HepG2 (cell line): ENCODE results near the gene NRL. TPM values are rescaled to one million over a fixed set of nuclear protein-coding genes. Genes with fewer than 3 reads are reported as not detected.

Experiments
- BRCA1 ChIP-seq: sonication (generic); formaldehyde crosslinking; IDR thresholded peaks from 2 replicates; pipeline ENCODE4 v1.4.0; 2020; ENCODE audit warnings: missing genetic modification reagents
- CBX1 ChIP-seq: IDR thresholded peaks from one replicate; pipeline ENCODE4 v1.6.1; 2016; ENCODE audit warnings: antibody characterized with exemption, low read depth
- CC2D1A ChIP-seq: sonication (generic); formaldehyde crosslinking; IDR thresholded peaks from 2 replicates; pipeline ENCODE4 v1.8.1; 2023; ENCODE audit warnings: mild to moderate bottlenecking, missing genetic modification reagents
- DR1 ChIP-seq: sonication (generic); formaldehyde crosslinking; IDR thresholded peaks from 2 replicates; pipeline ENCODE4 v1.8.0; 2021; ENCODE audit warnings: mild to moderate bottlenecking, missing genetic modification reagents, inconsistent platforms
- ELK4 ChIP-seq: sonication (generic); formaldehyde crosslinking; IDR thresholded peaks from 2 replicates; pipeline ENCODE4 v1.9.0; 2021; ENCODE audit warnings: missing genetic modification reagents, borderline replicate concordance
- KAT7 ChIP-seq: IDR thresholded peaks from 2 replicates; pipeline ENCODE4 v1.6.1; 2018; ENCODE audit warnings: borderline replicate concordance, missing compliant biosample characterization
- KDM1A ChIP-seq: IDR thresholded peaks from 2 replicates; pipeline ENCODE4 v1.6.1; 2016; ENCODE audit warnings: missing compliant biosample characterization
- KLF12 ChIP-seq: sonication (generic); formaldehyde crosslinking; IDR thresholded peaks from 2 replicates; pipeline ENCODE4 v1.4.0; 2020; ENCODE audit warnings: missing genetic modification reagents, borderline replicate concordance
- KLF15 ChIP-seq: sonication (generic); formaldehyde crosslinking; IDR thresholded peaks from 2 replicates; pipeline ENCODE4 v1.8.1; 2023; ENCODE audit warnings: borderline replicate concordance, mild to moderate bottlenecking, inconsistent platforms, missing genetic modification reagents, mixed read lengths
- NAIF1 ChIP-seq: sonication (generic); formaldehyde crosslinking; IDR thresholded peaks from 2 replicates; pipeline ENCODE4 v1.5.0; 2020; ENCODE audit warnings: mild to moderate bottlenecking, missing genetic modification reagents, borderline replicate concordance
- NONO ChIP-seq, 2 experiments: fragments of 450-650 bp in 1 of 2; sonication (generic) in 1 of 2; formaldehyde crosslinking in 1 of 2; IDR thresholded peaks in 1 of 2; conservative IDR thresholded peaks in 1 of 2; 2 replicates each; pipeline versions ENCODE4 v1.6.1 to v1.8.0; 2017 to 2022; ENCODE audit warnings: mild to moderate bottlenecking in 1 of 2, missing genetic modification reagents in 1 of 2, moderate library complexity in 1 of 2
- NR2F6 ChIP-seq, 2 experiments: IDR thresholded peaks; 2 replicates each; pipeline ENCODE4 v1.6.1; 2016; ENCODE audit warnings: antibody characterized with exemption in 1 of 2, mild to moderate bottlenecking in 1 of 2
- PCBP1 ChIP-seq: fragments of 200-400 bp; formaldehyde crosslinking; IDR thresholded peaks from 2 replicates; pipeline ENCODE4 v1.6.1; 2017; ENCODE audit warnings: mild to moderate bottlenecking, low read depth, low read length, borderline replicate concordance
- SMYD3 ChIP-seq: sonication (generic); formaldehyde crosslinking; IDR thresholded peaks from 2 replicates; pipeline ENCODE4 v1.8.1; 2023; ENCODE audit warnings: mild to moderate bottlenecking, missing genetic modification reagents
- TEAD3 ChIP-seq: optimal IDR thresholded peaks from 2 replicates; pipeline ENCODE3; 2016; ENCODE audit warnings: borderline replicate concordance
- THAP11 ChIP-seq: IDR thresholded peaks from 2 replicates; pipeline ENCODE4 v1.6.1; 2016; ENCODE audit warnings: missing biosample characterization, missing genetic modification reagents
- YY1 ChIP-seq: IDR thresholded peaks from 2 replicates; pipeline ENCODE4 v1.6.1; 2011; ENCODE audit warnings: low read length, low read depth, moderate library complexity, mild to moderate bottlenecking; ENCODE audit not compliant: insufficient read depth, insufficient replicate concordance
- ZBTB20 ChIP-seq: sonication (generic); formaldehyde crosslinking; IDR thresholded peaks from 2 replicates; pipeline ENCODE4 v1.8.1; 2023; ENCODE audit warnings: missing genetic modification reagents, low read depth, mild to moderate bottlenecking, borderline replicate concordance
- ZBTB42 ChIP-seq: sonication (generic); formaldehyde crosslinking; IDR thresholded peaks from 2 replicates; pipeline ENCODE4 v1.5.0; 2020; ENCODE audit warnings: mild to moderate bottlenecking, missing genetic modification reagents
- ZNF326 ChIP-seq: sonication (generic); formaldehyde crosslinking; IDR thresholded peaks from 2 replicates; pipeline ENCODE4 v1.4.0; 2020; ENCODE audit warnings: missing genetic modification reagents, borderline replicate concordance
- ZNF570 ChIP-seq: sonication (generic); formaldehyde crosslinking; IDR thresholded peaks from 2 replicates; pipeline ENCODE4 v1.4.0; 2020; ENCODE audit warnings: mild to moderate bottlenecking, missing genetic modification reagents, borderline replicate concordance
- ZNF7 ChIP-seq: IDR thresholded peaks from 2 replicates; pipeline ENCODE4 v1.6.1; 2016; ENCODE audit warnings: missing biosample characterization, missing genetic modification reagents
- ZNF766 ChIP-seq: sonication (generic); formaldehyde crosslinking; IDR thresholded peaks from 2 replicates; pipeline ENCODE4 v1.5.0; 2020; ENCODE audit warnings: missing genetic modification reagents, borderline replicate concordance
- ZSCAN20 ChIP-seq: sonication (generic); formaldehyde crosslinking; IDR thresholded peaks from 2 replicates; pipeline ENCODE4 v1.4.0; 2020; ENCODE audit warnings: missing genetic modification reagents, mild to moderate bottlenecking, borderline replicate concordance
- polyA plus RNA-seq, 8 experiments: library from polyadenylated mRNA; depleted of rRNA in 3 of 8; stranded (reverse) in 7 of 8; unstranded in 1 of 8; fragments of >200 nt; fragmentation: Illumina TruSeq in 4 of 8; extraction: Trizol in 4 of 8; gene quantifications; 2 replicates each; pipeline versions ENCODE4 v1.2.1 to v1.2.3, GENCODE V29; 2011 to 2016; ENCODE audit warnings: low read depth in 4 of 8, missing spikeins in 1 of 8, mixed read lengths in 1 of 8; ENCODE audit not compliant: insufficient read depth in 1 of 8
- total RNA-seq, 5 experiments: library from RNA; depleted of rRNA; stranded (reverse); fragments of >200 nt; fragmentation: Illumina TruSeq; extraction: Trizol; gene quantifications; 2 replicates each; pipeline ENCODE4 v1.2.3, GENCODE V29; 2016; ENCODE audit warnings: low read depth in 1 of 5
- TF ChIP-seq, protein P1 (sequence below): sonication (generic); formaldehyde crosslinking; IDR thresholded peaks from 2 replicates; pipeline ENCODE4 v1.4.0; 2020; ENCODE audit warnings: mild to moderate bottlenecking, low read depth, missing genetic modification reagents
- TF ChIP-seq, protein P2 (sequence below): IDR thresholded peaks from 2 replicates; pipeline ENCODE4 v1.6.1; 2016; ENCODE audit warnings: control low read depth

The NRL gene
- total and polyA plus RNA-seq, 2 of the 13 experiments (the other 11 are each of a cell fraction or from before 2014, with no cell fraction given) = 2.5 to 4.7 TPM

- TF ChIP-seq KLF15 (CRISPR knock-in tag) (no peak; the same call in 1 of the 2 replicates), ZBTB20 (CRISPR knock-in tag) (0 out of 2 replicates have a peak, but pooled peaks have one; percentile 15), THAP11 (CRISPR knock-in tag) (no peak), ELK4 (CRISPR knock-in tag) (0 out of 2 replicates have a peak, but pooled peaks have one; percentile 2), TEAD3 (CRISPR knock-in tag) (no peak), SMYD3 (CRISPR knock-in tag) (no peak), YY1 (no peak), ZBTB42 (no peak), ZNF7 (no peak), ZNF766 (CRISPR knock-in tag) (no peak), NR2F6 (IDR thresholded peaks at IDR 0.05) (no peak), NR2F6 (CRISPR knock-in tag; IDR thresholded peaks at IDR 0.05) (no peak), NAIF1 (CRISPR knock-in tag) (no peak), ZNF326 (no peak), CBX1 (no peak), CC2D1A (CRISPR knock-in tag) (no peak), ZNF570 (CRISPR knock-in tag) (0 out of 2 replicates have a peak, but pooled peaks have one; percentile 21), KAT7 (CRISPR knock-in tag) (no peak), DR1 (CRISPR knock-in tag) (no peak), NONO (IDR thresholded peaks at IDR 0.05) (no peak), NONO (CRISPR knock-in tag; conservative IDR thresholded peaks at IDR 0.05) (no peak), ZSCAN20 (CRISPR knock-in tag) (no peak), KLF12 (CRISPR knock-in tag) (no peak), BRCA1 (CRISPR knock-in tag) (no peak), PCBP1 (0 out of 2 replicates have a peak, but pooled peaks have one; percentile 9), KDM1A (no peak)
- TF ChIP-seq, protein P1, sequence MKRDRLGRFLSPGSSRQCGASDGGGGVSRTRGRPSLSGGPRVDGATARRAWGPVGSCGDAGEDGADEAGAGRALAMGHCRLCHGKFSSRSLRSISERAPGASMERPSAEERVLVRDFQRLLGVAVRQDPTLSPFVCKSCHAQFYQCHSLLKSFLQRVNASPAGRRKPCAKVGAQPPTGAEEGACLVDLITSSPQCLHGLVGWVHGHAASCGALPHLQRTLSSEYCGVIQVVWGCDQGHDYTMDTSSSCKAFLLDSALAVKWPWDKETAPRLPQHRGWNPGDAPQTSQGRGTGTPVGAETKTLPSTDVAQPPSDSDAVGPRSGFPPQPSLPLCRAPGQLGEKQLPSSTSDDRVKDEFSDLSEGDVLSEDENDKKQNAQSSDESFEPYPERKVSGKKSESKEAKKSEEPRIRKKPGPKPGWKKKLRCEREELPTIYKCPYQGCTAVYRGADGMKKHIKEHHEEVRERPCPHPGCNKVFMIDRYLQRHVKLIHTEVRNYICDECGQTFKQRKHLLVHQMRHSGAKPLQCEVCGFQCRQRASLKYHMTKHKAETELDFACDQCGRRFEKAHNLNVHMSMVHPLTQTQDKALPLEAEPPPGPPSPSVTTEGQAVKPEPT (CRISPR knock-in tag) = 0 out of 2 replicates have a peak, but pooled peaks have one; percentile 15
- TF ChIP-seq, protein P2, sequence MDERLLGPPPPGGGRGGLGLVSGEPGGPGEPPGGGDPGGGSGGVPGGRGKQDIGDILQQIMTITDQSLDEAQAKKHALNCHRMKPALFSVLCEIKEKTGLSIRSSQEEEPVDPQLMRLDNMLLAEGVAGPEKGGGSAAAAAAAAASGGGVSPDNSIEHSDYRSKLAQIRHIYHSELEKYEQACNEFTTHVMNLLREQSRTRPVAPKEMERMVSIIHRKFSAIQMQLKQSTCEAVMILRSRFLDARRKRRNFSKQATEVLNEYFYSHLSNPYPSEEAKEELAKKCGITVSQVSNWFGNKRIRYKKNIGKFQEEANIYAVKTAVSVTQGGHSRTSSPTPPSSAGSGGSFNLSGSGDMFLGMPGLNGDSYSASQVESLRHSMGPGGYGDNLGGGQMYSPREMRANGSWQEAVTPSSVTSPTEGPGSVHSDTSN (CRISPR knock-in tag) = no peak
Measured at GRCh38 chr14:24052656-24053547, 61.8 kb downstream of the NRL start (continued).
